Mesenteric fat pad (tissue), 1 donor: ENCODE data around the gene CROT. TPM values are rescaled to one million over a fixed set of nuclear protein-coding genes. Genes with fewer than 3 reads are reported as not detected.

ENCODE experiments used
- DNase-seq: peaks from one replicate; pipeline ENCODE4 v3.0.0-alpha.2; 2020; ENCODE audit warnings: low spot score
- total RNA-seq: library from RNA; stranded (reverse); fragmentation: NEBNext Ultra II Directional; extraction: Animal tissue kit (Norgen Biotek cat#: 25700); gene quantifications from one replicate; pipeline ENCODE4 v1.2.1, GENCODE V29; 2021
- donor health status: DM: yes; HTN: yes; CAD: no.

CROT gene
- total RNA-seq, 1 donor from 2014 or later: 8.3 TPM

DNA sequence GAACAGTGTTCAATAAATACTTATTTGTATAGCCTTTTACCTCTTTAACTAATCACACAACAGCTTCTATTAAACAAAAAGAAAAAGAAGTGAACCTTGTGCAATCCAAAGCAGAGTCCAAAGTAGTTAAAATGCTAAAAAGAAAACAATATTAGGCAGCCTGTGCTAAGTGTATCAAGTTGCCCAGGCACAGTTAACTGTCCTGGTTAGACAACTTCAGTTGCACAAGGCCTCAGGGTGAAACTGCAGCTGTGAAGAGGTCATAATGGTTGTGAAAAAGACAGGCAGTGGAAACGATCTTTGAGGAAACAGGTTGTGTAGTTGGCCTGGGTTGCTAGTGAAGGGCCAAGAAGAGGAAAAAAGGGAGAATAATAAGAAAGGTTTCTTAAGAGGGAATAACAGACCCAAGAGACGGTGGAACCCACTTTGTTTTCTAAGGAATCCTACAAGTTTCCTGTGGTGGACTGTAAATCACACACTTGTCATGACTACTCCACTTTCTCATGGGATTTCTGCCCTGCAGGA lies 6.0 kb upstream of the CROT start:
- no peak for DNase-seq

DNA sequence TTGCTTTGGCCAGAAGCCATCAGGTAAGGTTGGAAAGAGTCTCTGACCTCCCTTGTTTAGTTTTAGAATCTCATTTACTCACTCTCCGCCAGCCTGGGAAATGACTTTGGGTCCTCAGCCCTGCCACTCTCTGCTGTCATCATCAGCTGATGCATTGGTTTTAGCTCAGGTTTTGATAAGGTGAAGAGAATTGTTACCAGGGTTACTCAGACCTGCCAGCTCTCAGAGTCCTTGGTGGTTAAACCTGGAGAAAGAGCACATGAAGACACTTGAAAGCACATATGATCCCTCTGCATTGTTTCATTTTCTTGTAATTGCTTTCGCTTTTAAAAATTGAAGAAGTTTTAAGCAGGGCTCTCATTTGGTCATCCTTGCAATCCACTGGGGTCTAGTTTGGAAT lies 4.0 kb upstream of the CROT start:
- DNase-seq: no peak

DNA sequence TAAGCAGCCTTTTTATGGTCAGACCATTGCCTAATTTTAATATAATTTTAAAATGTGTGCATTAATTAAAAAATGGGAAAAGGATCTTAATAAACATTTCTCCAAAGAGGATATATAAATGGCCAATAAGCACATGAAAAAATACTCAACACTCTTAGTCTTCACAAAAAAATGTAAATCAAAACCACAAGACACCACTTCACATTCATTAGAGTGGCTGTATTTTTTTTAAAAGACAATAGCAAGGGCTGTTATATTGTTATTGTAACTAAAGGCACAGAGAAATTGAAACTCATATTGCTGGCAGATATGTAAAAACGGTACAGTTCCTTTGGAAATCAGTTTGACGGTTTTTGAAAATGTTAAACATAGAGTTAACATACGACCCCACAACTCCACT lies 3.2 kb upstream of the CROT start:
- no peak for DNase-seq

DNA sequence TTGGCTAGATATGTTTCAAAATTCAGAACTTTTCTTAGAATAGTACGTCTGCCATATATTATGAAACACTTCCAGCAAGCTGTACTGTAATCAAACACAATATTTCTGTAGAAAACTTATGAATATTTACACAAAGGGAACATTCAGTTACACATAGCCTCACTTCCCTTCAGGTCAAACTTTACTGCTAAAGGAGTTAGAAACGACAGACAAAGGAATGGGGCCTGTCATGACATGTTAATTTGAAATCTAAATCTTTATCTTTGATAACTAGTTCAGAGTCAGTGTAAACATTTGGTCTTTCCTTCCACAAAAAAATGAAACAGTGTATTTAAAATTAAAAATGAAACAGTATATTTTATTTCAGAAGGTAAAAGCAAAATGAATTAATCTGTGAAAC lies 1.0 kb upstream of the CROT start:
- DNase-seq: no peak

GRCh38 chr7:87345962-87346371 lies 503 bp downstream of the CROT start:
- DNase-seq: no peak

DNA sequence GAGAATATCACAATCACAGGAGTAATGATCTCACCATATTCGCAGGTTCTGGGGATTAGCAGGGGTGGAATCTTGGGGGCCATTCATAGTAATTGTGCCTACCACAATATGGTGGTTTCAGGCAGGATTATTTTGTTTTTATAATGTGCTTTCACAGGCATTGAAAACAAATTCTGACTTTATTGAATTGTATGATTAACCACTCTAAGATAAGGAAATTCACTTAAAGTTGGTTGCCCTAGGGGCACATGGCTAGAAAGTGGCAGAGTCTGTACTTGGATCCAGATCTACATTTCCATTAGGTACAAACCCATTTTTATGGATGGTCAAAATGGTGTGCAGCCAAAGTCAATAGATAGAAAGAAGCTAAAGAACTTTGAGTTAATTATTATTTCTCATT lies 1.7 kb downstream of the CROT start:
- no peak for DNase-seq

DNA sequence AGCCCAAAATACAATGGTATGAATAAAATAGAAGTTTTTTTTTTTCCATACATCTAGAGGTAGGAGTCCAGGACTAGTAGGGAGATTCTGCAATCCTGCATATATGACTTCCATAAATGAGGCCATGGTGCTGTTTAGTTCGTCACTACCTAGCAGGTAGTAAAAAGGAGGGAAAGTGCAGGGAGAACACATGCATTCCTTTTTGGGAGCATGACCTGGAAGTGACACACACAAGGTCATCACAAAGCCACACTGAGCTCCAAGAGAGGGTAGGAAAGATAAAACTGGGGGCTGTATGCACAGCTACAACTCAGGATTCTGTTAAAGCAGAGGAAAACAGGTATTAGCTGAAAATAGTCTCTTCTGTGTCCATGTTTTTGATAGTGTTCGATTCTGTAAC lies 2.2 kb downstream of the CROT start:
- DNase-seq: no peak

GRCh38 chr7:87354749-87355148 lies 9.3 kb downstream of the CROT start:
- no peak for DNase-seq

- DNase-seq: no peak
These were observed 11.0 kb downstream of the CROT start for GRCh38 chr7:87356448-87356847.

DNA sequence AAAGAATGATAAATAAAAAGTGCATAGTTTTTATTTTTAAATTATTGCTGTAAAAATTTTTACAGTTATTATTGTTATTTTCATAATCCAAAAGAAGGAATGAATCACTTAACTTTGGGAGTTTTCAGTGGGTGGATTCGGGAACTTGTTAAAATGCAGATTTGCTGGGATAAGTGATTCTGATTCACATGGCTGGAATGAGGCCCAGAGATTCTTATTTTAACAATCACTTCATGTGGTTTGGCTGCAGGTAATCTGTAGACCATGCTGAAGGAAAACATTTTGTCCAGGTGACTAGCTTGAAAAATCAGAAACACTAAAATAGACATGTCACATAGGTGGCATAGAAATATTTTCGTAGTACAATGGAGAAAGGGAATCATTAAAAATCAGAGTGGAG lies 13.9 kb downstream of the CROT start:
- no peak for DNase-seq

GRCh38 chr7:87361320-87361719 lies 15.9 kb downstream of the CROT start:
- DNase-seq: no peak

GRCh38 chr7:87363342-87363741 lies 17.9 kb downstream of the CROT start:
- no peak for DNase-seq

DNA sequence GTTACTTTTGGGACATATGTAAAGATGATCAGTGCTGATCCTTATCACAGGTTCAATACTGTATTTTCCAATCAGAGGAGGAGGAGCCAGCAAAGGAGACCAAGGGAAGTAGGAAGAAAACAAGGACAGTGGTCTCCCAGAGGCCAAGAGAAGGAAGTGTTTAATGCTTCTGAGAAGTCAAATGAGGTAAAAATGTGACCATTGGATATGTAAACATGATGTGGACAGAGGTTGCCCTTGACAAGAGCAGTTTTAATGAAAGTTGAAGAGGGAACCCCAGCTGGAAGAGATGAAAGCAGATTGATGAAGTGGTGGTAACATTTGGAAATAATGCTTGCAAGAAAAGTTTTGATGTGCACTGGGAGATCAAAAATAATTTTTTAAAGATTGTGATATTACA lies 18.8 kb downstream of the CROT start:
- no peak for DNase-seq

GRCh38 chr7:87369216-87369615 lies 23.8 kb downstream of the CROT start:
- DNase-seq: no peak

GRCh38 chr7:87370660-87371180 lies 25.3 kb downstream of the CROT start:
- DNase-seq: no peak

DNA sequence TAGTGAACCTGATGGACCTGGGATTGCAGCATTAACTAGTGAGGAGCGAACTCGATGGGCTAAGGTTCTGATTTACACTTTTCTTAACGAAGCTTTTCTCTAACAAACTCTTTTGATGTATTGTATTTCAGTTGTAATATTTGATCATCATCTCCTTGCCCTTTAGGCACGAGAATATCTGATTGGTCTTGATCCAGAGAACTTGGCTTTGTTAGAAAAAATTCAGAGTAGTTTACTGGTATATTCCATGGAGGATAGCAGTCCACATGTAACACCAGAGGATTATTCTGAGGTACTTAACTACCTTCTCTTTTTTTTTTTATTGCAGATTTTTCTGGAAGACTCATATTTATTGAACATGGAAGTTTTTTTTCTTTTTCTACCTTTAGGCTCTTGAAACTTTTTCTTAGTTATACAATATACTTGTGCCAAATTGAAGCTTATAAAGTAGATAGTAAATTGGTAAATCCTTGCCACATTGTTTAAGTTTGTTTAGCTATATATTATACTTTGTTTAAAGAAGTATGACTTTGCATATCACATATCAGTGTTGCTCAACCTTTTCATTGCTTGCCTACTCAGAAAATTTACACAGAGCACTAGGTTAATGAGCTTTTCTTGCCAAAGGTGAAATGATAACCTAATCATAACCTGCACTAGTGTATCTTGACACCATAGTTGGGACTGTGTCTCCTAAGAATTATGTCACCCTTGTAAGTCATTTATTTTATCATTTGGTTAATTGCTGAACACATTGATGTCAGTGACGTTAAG lies 30.4 kb downstream of the CROT start:
- no peak for DNase-seq

DNA sequence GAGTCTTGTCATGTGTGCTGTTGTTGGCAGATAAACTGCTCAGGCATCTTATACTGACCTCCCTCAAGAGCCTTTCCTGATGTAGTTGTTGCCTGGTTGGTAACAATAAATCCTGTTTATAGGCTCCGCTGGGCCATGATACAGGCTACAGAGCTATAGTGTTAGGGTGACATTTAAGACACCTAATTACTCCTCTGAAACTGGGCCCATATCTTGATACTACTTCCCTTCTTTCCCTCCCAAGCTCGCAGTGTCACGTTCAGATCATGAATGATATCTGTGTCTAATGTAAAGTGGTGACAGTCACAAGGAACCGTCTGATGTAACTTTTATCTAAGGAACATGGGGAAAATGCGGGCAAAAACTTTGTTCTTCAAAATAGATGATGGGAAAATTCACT lies 35.4 kb downstream of the CROT start:
- no peak for DNase-seq

DNA sequence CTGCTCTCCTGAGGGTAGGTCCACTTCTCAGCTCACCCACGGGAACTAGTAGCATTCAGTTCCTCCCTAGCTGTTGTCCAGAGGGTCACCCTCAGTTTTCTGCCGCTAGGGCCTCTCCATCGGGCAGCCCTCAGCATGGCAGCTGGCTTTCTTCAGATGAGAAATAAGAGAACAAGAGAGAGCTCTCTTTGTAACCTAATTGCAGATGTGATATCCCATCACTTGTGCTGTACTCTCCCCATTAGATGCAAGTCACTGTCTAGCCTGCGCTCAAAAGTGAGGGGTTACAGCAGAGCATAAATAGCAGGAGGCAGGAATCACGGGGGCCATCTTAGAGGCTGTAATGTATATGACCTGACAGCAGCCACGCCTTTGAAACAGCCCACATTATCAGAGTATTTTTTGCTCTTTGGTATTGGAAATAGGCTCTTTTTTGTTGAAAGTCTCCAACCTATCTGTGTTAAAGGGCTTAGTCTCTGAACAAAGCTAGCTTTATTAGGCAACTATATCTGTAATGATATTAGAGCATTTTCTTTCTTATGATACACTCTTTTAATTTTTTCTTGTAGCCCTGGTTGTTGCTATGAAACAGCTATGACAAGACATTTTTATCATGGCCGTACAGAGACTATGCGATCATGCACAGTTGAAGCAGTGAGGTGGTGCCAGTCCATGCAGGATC lies 45.7 kb downstream of the CROT start:
- no peak for DNase-seq

DNA sequence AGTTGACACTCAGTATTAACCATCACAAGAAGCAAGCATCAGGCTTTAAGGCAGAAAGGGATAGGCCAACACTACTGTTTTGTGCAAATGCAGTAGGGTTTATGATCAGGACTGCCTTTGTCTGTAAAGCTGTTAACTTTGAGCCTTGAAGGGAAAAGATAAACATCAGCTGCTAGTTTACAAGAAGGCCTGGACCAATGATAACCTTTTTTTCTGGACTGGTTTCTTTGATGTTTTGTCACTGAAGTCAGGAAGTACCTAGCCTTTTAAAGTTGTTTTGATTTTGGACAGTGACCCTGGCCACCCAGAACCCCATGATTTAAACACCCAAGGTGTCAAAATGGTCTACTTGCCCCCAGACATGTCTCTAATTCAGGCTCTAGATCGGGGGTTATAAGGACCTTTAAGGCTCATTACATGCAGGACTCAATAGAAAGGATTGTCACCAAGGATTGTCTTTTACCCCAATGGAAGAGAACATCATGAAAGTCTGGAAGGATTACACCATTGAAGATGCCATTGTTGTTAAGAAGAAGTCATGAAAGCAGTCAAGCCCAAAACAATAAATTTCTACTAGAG lies 50.1 kb downstream of the CROT start:
- no peak for DNase-seq

DNA sequence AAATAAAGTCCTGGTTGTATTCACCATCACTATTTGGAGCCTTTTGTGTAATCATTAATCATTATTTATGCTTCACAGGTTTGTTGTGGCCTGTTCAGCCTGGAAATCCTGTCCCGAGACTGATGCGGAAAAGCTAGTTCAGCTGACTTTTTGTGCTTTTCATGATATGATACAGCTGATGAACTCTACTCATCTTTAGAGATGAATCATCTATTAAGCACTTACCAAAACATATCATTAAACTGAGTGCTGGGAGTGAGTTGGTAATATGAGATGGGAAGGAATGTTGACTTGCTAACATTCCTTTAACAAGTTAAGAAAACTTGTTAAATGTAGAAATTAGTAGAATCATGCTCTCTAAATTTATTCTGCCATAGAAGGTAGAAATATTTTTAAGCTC lies 53.0 kb downstream of the CROT start:
- DNase-seq: no peak

DNA sequence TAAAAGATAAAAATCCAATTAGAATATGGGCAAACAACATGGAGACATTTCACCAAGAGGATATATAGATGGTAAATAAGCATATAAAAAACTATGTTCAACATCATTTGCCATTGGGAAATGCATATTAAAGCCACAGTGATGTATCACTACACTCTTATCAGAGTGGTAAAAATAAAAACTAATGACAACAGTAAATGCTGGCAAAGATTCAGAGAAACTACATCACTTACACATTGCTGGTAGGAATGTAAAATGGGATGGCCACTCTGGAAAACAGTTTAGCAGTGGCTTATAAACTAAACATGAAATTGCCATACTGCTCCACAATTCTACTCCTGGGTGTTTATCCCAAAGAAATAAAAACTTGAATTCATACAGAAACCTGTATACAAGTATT lies 59.2 kb downstream of the CROT start:
- no peak for DNase-seq

DNA sequence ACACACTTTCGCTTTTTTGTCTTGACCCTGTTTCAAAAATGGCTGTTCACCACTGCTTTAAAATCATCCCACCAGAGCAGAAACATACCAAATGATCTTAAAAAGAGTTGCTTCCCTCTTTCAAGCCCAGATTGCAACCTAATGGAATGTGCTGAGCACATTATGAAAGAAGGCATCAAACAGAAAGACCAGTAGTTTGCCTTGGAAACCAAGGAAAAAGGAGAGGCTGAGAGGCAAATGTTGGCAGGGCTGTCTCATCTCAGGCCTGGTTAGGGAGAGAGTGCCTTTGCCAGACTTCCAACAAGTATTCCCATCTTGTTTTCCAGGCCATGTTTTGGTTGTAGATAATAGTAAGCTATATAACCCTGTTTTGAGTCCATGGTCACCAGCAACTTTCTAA lies 65.7 kb downstream of the CROT start:
- no peak for DNase-seq
